GM18511 (cell line): ENCODE results near the gene ROR1.
"Not testable (repeated sequence)": the region's sequence is repeated elsewhere in the genome, so short reads cannot be mapped to it uniquely, and the experiment has no call there.

Experiments
- ATAC-seq: cut with Tn5 transposase; IDR thresholded peaks from one replicate; pipeline ENCODE4 v1.9.1; 2021; ENCODE audit warnings: mild to moderate bottlenecking, moderate library complexity; ENCODE audit not compliant: unreplicated experiment

The ROR1 gene

DNA sequence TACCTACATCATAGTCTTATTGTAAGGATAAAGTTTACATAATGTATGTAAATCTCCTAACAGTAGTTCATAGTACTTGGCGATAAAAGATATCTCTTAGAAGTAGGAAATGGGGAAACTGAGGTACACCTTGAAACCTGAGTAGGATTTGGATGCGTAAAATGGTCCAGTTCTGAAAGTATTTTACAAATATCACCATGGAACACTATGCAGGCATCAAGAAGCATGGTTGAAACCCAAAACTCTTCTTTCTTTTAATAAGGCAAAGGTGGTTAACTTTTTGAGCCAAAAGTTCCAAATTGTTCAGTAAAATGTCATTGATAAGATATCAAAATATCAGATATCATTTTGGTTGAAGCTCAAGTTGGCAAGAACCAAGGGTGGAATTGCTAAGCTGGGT lies 46.0 kb downstream of the ROR1 start:
- ATAC-seq = no peak

DNA sequence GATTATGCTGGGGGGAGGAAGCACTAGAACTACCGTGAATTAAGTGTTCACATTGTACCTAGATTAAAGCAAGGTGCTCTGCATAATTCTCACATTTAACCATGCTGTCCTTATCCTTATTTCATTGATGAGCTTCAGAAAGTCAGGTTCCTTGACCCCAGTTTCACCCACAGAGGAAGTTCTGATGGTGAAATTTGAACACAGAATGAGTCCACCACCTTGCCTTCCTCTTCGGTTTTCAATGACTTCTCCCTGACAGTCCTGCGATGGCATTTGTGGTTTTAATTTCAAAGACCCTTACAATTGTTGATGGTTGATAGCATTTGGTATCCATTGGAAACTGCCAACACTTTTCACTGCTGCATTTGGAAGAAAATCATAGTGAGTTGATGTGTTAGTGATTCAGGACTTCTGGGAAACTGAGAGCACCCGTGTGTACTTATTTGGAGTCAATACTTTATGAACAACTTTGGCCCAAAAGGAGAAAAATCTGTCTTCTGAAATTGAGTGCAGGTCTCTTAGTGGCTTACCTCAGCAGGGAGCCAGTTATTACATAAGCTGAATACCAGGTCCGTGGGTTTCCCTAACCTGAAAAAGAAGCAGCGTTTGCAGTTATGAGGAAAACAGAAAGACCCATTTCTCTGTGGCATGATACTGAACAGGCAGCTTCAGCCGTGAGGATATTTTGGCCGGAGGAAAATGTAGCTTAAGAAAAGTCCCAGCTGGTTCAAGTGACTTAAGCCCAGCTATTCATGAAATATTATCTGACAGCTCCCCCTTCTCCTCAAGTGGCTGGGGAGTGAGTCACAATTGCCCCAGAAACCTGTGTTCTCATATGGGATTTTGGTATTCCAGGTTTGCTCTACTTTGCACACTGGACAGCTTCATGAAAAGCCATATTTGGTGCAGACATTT lies 47.5 kb downstream of the ROR1 start:
- ATAC-seq = no peak

DNA sequence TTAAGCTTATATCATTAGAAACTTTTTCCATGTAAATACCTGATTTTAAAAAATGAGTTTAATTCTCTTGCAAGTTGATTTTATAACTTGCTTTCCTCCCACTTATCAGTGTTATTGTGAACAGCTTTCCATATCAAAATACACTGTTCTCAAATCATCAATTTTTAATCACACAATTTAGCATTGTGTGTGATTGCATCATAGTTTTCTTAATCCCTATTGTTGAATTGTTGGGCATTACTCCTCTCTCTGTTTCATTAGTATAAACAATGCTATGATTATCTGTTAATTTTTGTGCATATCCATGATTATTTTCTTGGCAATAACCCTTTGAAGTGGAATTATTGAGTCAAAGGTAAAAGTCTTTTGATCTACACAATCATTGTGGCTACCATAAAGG lies 48.7 kb downstream of the ROR1 start:
- ATAC-seq = no peak

DNA sequence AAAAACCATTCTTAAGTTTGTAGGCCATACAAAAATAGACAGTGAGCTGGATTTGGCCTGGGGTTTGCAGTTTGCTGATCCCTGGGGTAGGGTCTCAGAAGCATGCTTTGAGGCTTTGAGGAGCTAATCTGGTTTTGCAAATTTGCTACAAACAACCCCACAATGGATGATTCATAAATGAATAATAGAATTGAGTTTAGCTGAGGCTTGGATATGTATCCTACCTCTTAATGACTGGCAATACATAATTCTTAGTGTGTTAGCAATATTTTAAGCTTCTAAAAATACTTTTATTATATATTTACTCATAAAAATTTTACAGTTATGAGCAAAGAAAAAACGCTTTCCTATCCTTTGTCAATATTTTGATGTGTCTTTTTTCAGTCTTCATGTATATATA lies 50.6 kb downstream of the ROR1 start:
- ATAC-seq = no peak

DNA sequence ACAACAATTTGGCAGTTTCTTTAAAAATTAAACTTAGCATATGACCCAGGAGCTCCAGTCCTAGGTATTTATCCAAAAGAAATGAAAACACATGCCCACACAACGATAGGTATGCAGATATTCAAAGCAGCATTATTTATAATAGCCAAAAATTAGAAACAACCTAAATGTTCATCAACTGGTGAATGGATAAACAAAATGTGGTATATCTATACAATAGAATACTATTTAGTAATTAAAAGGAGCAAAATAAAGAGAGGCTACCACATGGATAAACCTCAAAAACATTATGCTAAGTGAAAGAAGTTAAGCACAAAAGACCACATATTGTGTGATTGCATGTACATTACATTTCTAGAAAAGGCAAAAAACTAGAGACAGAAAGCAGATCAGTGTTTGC lies 51.3 kb downstream of the ROR1 start:
- ATAC-seq = no peak

DNA sequence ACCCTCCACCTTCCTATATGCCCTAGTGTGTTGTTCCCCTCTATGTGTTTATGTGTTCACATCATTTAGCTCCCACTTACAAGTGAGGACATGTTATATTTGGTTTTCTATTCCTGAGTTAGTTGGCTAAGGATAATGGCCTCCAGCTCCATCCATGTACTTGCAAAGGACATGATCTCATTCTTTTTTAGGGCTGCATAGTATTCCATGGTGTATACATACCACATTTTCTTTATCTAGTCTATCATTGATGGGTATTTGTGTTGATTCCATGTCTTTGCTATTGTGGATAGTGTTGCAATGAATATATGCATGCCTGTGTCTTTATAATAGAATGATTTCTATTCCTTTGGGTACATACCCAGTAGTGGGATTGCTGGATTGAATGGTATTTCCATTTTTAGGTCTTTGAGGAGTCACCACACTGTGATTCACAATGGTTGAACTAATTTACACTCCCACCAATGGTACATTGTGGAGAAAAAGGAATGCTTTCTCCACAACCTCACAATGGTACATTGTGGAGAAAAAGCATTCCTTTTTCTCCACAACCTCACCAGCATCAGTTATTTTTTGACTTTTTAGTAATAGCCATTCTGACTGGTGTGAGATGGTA lies 52.5 kb downstream of the ROR1 start:
- ATAC-seq = not testable (repeated sequence)

DNA sequence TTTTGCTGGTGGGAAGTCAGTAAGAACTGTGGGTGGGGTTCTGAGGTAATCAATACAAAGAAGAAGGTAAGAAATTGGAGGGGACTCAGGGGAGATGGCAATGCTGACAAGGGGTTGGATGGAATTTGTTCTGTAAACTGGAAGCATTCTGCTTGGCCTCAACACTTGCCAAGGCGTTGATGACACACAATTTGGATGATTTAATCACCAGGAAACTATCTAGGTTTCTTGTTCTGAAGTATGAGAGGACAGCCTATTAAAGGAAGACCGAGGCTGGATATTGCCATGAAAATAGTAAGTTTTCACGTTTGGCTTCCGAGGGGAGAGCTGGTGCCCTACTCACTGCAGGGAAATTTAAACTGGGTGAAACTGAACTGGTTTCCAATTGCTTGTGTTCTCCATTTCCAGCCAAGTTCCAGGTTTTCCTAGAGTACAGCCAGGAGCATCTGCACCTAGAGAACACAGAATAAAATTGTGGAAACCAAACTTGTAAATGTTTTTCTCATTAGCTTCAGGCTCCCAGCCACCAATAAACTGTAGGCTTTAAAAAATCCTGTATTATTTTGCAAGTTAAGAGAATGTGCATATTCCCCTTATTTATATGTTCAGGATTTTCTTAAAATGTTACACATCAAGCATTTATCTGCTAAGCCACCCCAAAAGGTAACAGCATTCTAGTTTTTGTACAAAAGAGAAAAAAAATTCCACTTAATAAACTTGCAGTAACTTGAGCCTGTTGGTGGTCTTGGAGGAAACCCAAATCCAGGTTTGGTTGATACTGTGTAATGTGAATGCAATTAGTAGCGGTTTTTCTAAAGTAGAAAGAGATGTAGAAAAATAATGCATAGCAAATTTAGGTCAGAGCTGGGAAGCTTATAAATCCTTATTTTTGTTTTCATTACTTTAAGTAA lies 53.8 kb downstream of the ROR1 start:
- ATAC-seq = no peak

DNA sequence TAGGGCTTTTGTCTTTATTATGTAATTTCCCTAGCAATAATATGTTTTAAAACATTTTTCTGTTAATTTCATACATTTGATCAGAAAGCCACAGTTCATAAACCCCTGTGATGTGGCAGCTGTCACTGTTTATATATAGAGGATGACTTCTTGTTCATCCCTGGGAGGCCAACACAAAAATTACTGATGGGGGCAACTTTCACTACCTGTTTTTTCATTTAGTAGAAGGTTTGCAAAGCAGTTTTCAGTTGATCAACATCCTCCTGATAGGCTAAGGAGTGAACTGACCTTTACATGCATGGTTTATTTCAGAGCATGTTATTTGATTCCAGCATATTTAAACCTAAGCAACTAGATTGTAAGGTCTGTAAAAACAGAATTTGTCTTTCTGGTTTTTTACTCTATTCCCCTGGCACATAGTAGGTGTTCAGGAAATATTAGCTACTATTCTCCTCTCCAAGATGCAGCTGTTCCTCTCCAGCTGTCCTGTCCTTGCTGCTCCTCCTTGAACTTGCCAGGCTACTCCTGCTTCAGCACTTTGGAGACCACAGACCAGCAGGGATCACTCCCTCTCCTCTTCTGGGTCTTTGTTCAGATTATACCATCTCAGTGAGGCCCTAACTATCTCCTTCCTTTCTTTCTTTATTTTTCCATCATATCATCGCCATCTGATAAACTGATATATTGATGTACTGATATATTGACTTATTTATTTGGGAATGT lies 54.7 kb downstream of the ROR1 start:
- peak; percentile 96 for ATAC-seq

DNA sequence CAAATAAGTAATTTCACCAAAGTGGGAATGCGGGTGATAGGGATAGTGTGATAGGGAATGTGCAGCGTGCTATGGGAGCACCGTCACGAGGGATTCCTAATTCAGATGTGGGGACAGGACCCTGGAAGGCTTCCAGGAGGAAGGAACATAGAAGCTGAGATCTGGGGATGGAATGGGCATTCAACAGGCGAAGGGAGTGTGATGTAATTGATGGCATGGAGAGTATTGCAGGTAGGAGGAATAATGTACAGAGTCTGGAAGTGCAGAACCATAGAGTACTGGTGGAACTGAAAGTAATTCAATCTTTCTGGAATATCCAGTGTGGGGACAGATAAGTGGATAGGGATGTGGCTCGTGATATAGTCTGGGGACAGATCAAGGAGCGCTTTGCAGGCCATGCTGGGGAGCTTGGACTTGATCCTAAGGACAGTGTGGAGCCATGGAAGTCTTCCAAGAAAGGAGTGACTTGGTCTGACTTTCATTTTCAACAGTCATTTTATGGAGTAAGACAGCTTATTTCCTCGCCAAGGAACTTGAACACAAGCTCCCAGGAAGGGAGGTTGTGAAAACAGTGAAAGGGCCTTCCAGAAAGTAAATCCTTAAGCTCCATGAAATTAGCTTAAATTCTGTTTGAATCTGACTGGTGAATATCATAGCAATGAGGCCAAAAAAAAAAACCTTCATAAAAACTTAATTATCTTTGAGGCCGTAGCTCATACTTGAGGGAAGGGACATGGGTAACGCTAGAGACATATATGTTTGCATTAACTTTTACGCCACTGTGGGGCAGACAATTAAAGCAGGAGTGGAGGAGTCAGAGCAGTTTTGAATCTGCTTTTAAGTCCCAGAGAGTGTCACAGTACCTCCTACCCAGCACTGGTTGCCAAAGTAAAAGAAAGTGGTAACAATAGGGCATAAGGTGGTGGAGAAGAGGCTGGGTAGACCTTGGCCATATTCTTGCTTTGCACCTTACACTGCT lies 55.8 kb downstream of the ROR1 start:
- ATAC-seq = no peak

DNA sequence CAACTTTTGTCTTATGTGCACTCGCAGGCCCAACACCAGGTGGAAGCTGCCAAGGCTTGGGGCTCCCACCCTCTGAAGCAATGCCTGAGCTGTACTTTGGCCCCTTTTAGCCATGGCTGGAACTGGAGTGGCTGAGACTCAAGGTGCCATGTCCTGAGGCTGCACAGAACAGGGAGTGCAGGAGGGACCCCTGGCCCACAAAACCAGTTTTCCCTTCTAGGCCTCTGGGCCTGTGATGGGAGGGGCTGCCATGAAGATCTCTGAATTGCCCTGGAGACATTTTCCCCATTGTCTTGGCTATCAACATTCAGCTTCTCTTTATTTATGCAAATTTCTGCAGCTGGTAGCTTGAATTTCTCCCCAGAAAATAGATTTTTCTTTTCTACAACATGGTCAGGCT lies 57.6 kb downstream of the ROR1 start:
- ATAC-seq = no peak

DNA sequence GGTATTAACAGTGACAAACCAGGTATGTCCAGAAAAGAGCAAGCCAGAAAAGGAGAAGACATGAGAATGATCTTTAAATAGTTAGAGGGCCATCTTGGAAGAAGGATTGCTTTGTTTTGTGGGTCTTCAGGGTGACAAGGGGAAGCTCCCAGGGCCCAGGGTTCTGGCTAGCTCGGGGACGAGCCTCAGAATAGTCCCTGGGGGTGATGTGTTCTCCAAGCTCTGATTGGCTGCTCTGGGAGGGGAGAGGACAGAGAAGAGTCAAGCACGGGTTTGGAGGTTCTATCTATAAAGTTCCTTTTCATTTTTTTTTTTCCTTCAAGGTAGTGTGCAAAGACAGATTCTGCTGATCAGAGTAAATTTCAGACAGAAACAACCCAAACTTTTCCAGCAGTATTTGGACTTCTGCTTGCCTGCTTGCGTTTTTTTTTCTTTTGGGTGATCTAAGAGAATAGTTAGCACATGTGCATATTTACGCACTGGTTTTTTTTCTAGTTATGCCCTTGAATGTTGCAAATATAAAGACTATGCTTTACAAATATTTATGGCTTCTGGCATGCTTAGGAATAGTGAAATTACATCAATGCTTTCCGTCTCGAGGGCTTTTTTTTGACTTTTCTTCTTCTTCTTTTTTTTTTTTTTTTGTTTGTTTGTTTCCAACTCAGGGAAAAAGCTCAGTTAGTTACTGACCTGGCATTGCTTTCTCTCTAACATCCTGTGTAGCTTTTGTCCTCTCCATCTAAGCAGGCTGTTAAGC lies 59.7 kb downstream of the ROR1 start:
- ATAC-seq = no peak

DNA sequence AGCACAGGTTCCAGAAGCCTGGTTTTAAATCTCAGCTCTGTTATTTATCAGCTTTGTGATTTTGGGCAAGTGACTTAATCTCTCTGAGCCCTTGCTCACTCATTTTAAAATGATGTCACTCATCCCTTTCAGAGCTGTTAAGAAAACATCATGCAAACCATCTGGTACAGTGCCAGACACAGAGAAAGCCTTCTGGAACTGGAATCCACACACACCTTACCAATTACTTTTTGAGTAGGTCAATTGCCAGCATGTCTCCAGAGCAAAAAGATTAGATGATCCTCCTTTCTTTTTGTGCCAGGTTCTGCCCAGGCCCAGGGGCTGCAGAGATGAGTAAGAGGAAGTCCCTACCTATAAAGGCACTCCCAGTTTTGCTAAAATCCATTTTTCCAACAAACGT lies 61.3 kb downstream of the ROR1 start:
- no peak for ATAC-seq

DNA sequence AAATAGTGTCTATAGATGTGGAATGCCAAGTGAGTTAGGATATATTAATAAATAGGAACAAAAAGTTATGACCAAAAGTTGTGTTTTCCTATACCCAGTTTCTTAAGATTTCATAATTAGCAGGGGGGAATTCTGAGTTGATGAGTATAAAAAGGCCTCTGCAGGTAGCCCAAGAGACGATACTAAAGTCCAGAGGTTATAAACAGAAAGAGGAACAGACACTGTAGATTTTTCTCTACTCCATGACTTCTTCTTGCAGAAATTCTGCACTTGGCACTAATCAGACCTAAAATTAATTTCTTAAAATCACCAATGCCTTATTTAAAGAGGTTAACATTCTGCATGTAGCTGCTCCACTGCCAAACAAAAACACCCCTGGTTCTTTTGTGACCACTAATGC lies 62.6 kb downstream of the ROR1 start:
- no peak for ATAC-seq

DNA sequence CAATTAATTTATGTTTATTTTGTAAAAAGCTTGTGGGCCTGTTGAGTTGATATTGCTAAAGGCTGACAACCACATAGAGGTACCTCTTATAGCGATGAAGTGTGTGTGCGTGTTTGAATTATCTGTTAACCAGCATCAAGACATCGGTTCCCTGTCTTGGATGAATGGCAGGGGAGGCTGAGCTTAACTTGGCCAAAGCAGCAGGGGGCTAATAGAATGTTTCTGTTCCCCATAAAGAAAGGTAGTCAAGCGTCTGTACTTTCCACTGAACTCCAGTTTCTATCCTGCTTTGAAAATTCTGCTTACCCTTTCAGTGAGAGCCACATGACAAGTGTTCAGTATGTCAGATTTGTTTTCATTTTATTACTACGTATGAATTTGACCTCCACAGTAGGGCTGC lies 63.0 kb downstream of the ROR1 start:
- no peak for ATAC-seq

DNA sequence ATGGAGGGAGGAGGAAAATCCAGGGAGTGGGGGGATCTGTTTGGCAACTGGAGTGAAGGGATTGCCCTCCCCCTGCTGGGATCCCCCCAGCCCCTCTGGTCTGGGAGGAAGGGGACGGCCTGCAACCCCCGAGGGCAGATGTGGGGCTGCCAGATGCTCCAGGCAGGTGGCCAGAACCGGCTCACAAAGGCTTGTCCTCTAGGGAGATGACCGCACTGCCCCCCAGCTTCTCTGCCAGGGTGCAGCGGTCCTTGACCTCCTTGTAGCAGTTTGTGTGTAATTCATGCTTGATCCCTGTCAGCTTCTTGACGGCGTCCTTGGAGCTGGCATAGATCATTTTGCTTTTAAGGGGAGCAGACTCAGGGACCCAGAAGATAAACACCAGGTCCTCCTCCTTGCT lies 69.2 kb downstream of the ROR1 start:
- no peak for ATAC-seq

DNA sequence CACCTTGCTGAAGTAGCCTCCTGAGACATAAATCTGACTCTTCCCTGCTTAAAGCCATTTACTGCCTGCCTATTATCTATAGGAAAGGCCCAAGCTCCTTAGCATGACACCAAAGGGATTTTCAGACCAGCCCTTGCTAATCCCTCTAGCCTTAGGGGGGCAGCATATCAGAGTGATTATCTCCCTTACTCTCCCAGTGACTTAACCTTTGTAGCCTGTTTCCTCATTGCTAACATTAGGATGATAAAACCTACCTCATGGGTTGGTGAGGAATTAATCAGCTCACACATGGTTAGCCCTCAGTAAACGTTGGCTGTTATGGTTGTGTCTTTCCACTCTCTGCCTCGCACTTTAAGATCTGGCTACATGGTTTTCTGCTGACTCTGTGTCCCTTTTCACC lies 70.1 kb downstream of the ROR1 start:
- ATAC-seq = no peak

DNA sequence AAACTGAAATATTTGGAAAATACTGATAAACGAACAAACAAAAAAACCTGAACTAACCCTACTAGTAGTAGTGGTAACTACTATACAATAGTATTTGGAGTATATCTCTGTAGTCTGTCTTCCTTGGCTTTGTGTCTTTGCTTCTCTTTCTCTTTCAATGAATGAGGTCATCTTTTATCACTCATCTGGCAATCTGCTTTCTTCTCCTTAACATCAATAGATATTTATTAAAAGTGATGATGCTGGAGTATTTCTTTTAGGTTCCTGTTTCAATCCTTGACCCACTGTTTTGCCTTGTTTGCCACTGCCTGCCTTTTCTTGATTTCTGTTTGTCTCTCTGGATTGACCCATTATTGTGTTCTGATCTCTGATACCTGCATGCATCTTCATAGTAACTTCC lies 71.5 kb downstream of the ROR1 start:
- ATAC-seq = no peak

DNA sequence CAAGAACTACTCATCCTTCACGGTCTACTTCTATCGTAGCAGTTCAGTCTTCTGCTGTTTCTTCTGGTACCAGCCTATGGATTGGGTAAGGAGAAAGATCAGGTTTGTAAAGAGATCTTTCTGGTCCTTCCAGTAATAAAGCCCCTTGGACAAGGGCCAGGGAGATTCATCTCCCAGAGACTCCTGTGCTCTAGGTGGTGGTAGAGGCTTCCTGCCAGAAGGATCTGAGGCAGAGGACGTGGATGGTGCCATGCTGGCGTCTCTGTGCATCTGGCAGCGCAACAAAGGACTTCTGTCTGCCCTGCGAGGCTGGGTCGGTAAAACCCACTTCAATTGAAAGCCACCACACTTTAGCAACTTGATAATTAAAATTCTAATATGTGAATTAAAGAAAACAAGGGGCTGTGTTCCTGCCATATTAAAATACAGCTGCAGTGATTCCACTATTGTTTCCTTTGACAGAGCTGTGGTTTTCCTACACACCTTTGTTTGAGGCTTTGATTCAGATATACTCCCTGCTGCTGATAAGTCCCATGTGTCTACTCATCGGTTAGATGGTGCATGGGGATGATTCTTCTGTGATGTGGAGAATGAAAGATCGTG lies 73.6 kb downstream of the ROR1 start:
- ATAC-seq = no peak

DNA sequence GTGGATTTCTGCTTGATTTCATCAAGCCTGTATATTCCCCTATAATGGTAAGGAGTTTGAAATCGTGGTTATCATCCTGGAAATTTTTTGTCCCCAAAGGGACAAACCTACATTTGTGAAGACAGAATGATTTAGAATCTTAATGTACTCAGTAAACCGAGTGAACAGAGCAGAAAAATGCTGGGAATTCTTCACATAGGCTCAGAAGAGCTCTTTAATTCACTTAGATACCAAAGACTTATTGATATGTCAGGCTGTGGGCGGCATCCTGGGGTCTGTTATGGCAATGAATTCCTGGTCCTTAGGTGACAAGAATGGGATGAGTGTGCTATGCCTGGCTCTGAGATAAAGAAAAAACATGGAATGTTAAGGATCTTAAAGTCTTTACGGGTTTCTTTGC lies 74.9 kb downstream of the ROR1 start:
- ATAC-seq = no peak
